Esophagus squamous epithelium (tissue), 4 donors: ENCODE measurements around the gene ITPKB.
"Not testable (repeated sequence)": the region's sequence is repeated elsewhere in the genome, so short reads cannot be mapped to it uniquely, and the experiment has no call there.

Experiments used
- CTCF ChIP-seq, 6 experiments: fragments of 450-650 bp in 4 of 6; fragments of 200-600 bp in 2 of 6; sonication (generic) in 2 of 6; IDR thresholded peaks; one replicate each; pipeline ENCODE4 v1.5.1; 2016 to 2019; ENCODE audit warnings: antibody characterized with exemption in 6 of 6, mild to moderate bottlenecking in 4 of 6, moderate library complexity in 4 of 6
- POLR2A ChIP-seq, 4 donors: fragments of 450-650 bp; IDR thresholded peaks; one replicate each; pipeline ENCODE4 v1.6.1; 2017; ENCODE audit warnings: antibody characterized with exemption in 4 of 4, mild to moderate bottlenecking in 4 of 4, moderate library complexity in 3 of 4

DNA sequence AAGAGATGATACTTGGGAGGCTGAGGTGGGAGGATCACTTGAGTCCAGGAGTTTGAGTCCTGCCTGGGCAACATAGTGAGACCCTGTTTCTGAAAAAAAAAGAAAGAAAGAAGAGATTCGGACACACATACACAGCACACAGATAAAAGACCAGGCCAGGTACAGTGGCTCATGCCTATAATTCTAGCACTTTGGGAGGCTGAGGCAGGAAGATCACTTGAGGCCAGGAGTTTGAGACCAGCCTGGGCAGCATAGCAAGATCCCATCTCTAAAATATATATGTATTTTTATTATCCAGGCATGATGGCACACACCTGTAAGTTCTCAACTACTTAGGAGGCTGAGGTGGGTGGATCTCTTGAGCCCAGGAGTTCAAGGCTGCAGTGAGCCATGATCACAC, 121.4 kb downstream of the ITPKB start:
- not testable (repeated sequence) for TF ChIP-seq POLR2A, CTCF (IDR thresholded peaks at IDR 0.05)
